ENCODE measurements around the gene TBX4. TPM values are rescaled to one million over a fixed set of nuclear protein-coding genes. Genes with fewer than 3 reads are reported as not detected.
A peak's percentile ranks its signal among the peaks of the same experiment; 100 is the strongest.

TBX4 gene
- total RNA-seq, 4 donors from 2014 or later, result 0.27 TPM; not detected in 3

- H3K9me3 ChIP-seq, result no peaks in the 10 kb centered on the region
- H3K36me3 ChIP-seq, result no peaks in the 10 kb centered on the region
- no peak overlapping the region for H3K27ac ChIP-seq
- 0% methylated on average over 1 of the region's 75 CpGs; no CpG with 5 or more reads in 1 of the 2 donors for WGBS, 2 donors (ENCODE audit: low coverage in 1 of 2)
- H3K4me3 ChIP-seq, result peak overlapping the region in 1 of 2 donors; percentile 47
- ATAC-seq, result no peak
- peaks cover 68% of the 10 kb centered on the region for H3K27me3 ChIP-seq
- TF ChIP-seq POLR2AphosphoS5 (IDR thresholded peaks at IDR 0.05) (no peak), POLR2A (IDR thresholded peaks at IDR 0.05) (no peak), EP300 (IDR thresholded peaks at IDR 0.05) (no peak), CTCF (IDR thresholded peaks at IDR 0.05) (no peak)
- peaks cover 0 to 27% (median 10%) of the 10 kb centered on the region in 3 donors for H3K4me1 ChIP-seq
These were observed 503 bp upstream of the TBX4 start for GRCh38 chr17:61451538-61452300.

GRCh38 chr17:61453566-61454380 lies 1.6 kb downstream of the TBX4 start:
- Histone ChIP-seq H3K27ac (no peak overlapping the region), H3K4me1 (peaks cover 0 to 34% (median 10%) of the 10 kb centered on the region in 3 donors), H3K36me3 (no peaks in the 10 kb centered on the region), H3K27me3 (peaks cover 89% of the 10 kb centered on the region), H3K4me3 (no peak overlapping the region), H3K9me3 (no peaks in the 10 kb centered on the region)
- no peak for ATAC-seq
- WGBS, 2 donors (ENCODE audit: low coverage in 1 of 2), result 28 to 50% methylated on average over 15 to 17 of the region's 17 CpGs
- TF ChIP-seq CTCF (IDR thresholded peaks at IDR 0.05) (no peak), EP300 (IDR thresholded peaks at IDR 0.05) (no peak), POLR2AphosphoS5 (IDR thresholded peaks at IDR 0.05) (no peak), POLR2A (IDR thresholded peaks at IDR 0.05) (no peak)

- no peaks in the 10 kb centered on the region for H3K9me3 ChIP-seq
- H3K4me3 ChIP-seq, result no peak overlapping the region
- no peaks in the 10 kb centered on the region for H3K36me3 ChIP-seq
- peaks cover 0 to 34% (median 10%) of the 10 kb centered on the region in 3 donors for H3K4me1 ChIP-seq
- ATAC-seq, result no peak
- TF ChIP-seq EP300 (IDR thresholded peaks at IDR 0.05), result no peak
- TF ChIP-seq POLR2AphosphoS5 (IDR thresholded peaks at IDR 0.05), result no peak
- TF ChIP-seq CTCF (IDR thresholded peaks at IDR 0.05), result no peak
- no peak for TF ChIP-seq POLR2A (IDR thresholded peaks at IDR 0.05)
- H3K27ac ChIP-seq, result no peak overlapping the region
- 10 to 31% methylated on average over 27 to 35 of the region's 86 CpGs for WGBS, 2 donors (ENCODE audit: low coverage in 1 of 2)
- H3K27me3 ChIP-seq, result peaks cover 91% of the 10 kb centered on the region
These were observed 2.4 kb downstream of the TBX4 start for GRCh38 chr17:61454381-61455323.

GRCh38 chr17:61455324-61456060 lies 3.3 kb downstream of the TBX4 start:
- H3K4me1 ChIP-seq, result peaks cover 0 to 34% (median 10%) of the 10 kb centered on the region in 3 donors
- H3K27me3 ChIP-seq, result peaks cover 92% of the 10 kb centered on the region
- TF ChIP-seq EP300 (IDR thresholded peaks at IDR 0.05), result no peak
- no peak for TF ChIP-seq CTCF (IDR thresholded peaks at IDR 0.05)
- TF ChIP-seq POLR2AphosphoS5 (IDR thresholded peaks at IDR 0.05), result no peak
- TF ChIP-seq POLR2A (IDR thresholded peaks at IDR 0.05), result no peak
- H3K4me3 ChIP-seq, result no peak overlapping the region
- no peak for ATAC-seq
- 83 to 100% methylated on average over 2 to 16 of the region's 18 CpGs for WGBS, 2 donors (ENCODE audit: low coverage in 1 of 2)
- H3K9me3 ChIP-seq, result no peaks in the 10 kb centered on the region
- H3K36me3 ChIP-seq, result no peaks in the 10 kb centered on the region
- H3K27ac ChIP-seq, result no peak overlapping the region
